Inferior parietal cortex (tissue), 1 donor: ENCODE data around the gene BPIFB1.

Experiments
- DNase-seq: peaks from one replicate; pipeline ENCODE4 v3.0.0-alpha.2; 2016; ENCODE audit errors: extremely low spot score

BPIFB1 gene, protein sequence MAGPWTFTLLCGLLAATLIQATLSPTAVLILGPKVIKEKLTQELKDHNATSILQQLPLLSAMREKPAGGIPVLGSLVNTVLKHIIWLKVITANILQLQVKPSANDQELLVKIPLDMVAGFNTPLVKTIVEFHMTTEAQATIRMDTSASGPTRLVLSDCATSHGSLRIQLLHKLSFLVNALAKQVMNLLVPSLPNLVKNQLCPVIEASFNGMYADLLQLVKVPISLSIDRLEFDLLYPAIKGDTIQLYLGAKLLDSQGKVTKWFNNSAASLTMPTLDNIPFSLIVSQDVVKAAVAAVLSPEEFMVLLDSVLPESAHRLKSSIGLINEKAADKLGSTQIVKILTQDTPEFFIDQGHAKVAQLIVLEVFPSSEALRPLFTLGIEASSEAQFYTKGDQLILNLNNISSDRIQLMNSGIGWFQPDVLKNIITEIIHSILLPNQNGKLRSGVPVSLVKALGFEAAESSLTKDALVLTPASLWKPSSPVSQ

DNA sequence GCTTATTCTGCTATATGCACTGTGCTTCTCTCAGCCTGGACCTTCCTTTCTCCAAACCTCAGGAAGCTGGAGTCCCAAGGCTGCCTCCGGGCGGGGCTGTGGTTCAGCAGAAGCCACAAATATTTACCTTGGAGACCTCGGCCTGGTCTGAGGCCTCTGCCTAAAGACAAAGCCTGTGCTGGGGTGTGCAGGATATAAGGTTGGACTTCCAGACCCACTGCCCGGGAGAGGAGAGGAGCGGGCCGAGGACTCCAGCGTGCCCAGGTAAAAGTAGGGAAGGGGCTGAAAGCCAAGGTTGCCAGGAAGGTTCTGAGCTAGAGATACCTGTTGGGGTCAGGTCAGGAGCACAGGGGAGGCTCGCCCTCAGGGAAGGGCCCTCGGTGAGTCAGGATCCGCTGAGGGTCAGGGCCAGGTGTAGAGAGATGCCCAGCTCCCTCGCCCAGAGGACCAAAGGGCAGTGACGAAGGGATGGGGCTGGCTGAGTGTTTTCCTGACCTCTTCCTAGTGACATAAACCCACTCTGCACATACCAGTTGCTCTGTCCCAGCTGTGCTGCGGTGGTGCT lies at the start of gene BPIFB1:
BPIFB1 (plus strand) TSS at position 224 of the 565 bp plus-strand sequence. CDS start 2,860 bp downstream, outside the sequence.
- DNase-seq, result no peak

DNA sequence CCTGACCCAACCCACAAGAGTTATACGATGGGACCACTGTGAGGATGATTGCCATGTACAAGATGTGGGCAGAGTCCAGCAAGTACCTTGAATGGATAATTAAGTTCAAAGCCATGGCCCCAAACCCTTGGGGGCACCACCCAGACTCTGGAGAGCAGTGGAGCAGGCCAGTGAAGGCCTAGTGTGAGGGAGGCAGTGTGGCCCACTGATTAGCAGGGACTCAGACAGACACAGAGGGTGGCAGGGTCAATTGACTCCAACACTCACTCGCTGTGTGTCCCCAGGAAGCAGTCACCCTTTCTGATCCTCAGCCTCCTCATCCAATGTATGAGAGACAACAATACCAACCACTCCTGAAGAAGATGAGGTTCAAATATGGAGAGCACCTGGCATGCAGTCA lies 49.0 kb upstream of the BPIFB1 start:
- DNase-seq, result no peak

DNA sequence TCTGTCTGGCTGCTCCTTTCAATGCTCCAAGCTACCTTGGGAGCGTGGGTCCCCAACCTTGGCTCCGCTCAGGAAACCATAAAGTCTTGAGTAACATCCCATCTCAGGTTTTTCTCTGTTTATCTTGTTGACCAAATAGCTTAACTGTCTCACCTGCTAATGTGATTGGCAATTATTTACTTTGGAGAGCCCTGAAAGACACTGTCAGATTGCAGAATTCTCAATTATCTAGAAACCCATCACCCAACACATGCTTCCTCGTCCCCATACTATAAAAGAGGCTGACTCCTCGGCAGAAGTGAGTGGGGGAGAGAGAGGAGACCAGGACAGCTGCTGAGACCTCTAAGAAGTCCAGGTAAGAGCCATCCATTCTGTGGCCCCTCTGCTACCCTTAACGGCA lies 47.3 kb upstream of the BPIFB1 start, which contains the start of gene BPIFA1:
BPIFA1 (plus strand) TSS at position 301 of the 400 bp plus-strand sequence. CDS start 1,716 bp downstream, outside the sequence.
- no peak for DNase-seq

DNA sequence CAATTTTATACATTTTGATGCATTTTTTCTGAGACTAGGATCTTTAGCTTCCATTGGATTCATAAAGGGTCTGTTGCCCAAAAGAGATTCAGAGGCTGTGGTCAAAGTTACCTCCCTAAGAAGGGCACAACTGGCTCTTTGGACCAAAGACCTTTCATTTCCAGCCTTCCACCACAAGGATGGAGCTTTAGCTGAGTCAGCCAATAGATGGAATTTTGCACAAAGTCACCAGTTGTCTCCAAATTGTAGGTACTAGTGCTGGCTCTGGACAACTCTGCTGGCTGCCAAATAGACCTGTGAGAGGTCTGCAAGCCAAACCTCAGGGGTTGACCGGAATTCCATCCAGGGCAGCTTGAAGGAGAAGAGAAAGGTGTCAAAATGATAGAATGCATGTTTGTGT lies 46.7 kb upstream of the BPIFB1 start:
- DNase-seq, result no peak

DNA sequence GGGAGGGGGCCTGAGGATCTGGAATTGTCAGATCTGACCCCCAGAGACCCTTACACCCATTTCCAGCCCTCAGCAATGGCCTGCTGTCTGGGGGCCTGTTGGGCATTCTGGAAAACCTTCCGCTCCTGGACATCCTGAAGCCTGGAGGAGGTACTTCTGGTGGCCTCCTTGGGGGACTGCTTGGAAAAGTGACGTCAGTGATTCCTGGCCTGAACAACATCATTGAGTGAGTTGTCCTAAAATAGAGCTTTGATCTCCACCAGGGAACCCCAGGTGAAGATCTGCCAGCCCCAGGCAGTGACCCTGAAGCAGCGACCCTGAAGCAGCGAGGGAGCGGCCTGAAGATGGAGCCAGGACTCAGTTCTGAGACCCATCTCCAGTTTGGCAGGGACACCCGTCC lies 45.0 kb upstream of the BPIFB1 start:
- no peak for DNase-seq

DNA sequence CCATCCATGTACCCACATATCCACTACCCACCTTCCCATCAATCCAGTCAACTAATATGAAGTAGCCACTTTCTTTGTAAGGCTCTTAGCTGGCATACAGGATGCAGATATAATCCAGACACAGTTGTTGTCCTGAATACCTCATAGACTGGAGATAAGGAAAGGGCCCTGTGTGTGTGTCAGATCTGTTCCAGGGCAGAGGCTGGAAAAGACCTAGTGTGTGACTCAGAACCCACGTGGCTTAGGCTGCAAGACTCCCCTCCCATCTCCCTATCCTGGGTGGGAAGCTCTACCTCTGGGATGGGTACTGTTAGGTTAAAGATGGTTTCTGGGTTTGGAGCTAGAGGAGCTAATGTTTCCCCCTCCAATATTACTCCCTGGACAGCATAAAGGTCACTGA lies 43.6 kb upstream of the BPIFB1 start:
- DNase-seq, result no peak

DNA sequence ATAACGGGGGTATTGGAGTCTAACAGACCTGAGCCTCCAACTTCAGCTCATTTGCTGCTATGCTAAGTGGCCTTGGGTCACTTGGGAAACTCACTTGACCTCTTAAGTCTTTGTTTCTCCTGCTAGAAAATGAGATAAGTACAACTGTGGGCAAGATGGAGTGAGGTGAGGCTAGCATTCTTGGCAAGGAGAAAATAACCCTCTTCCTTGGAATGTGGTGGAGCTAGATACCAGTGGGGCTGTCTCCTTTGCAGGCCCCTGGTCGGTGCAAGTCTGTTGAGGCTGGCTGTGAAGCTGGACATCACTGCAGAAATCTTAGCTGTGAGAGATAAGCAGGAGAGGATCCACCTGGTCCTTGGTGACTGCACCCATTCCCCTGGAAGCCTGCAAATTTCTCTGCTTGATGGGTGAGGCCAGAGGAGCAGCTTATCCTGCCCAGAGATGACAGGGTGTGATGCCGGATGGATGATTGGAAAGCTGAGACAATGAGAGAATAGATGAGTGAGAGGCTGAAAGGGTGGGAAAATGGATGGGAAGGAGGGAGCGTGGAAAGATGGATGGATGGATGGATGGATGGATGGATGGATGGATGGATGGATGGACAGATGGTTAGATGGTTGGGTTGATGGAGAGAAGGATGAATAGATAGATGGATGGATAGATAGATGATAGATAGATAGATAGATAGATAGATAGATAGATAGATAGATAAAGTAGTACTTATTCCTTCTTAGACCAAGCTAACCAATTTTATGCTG lies 42.9 kb upstream of the BPIFB1 start:
- no peak for DNase-seq

DNA sequence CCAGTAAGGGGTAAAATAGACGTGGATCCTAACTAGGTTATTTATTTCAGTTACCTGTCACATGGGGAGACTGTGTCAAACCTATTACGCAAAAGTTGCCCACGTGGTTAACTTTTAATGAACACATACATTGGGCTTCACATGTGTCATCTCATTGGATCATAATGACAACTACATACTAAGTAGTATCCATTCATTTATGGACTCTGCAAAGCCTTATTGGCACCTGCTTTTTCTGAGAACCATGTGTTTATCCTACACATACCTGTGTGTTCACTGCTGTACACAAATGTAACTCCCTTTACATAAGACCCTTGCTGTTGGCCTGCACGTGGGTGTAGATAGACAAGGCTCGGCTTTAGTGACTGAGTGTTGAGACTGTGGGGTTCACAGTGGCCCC lies 42.1 kb upstream of the BPIFB1 start:
- DNase-seq, result no peak

DNA sequence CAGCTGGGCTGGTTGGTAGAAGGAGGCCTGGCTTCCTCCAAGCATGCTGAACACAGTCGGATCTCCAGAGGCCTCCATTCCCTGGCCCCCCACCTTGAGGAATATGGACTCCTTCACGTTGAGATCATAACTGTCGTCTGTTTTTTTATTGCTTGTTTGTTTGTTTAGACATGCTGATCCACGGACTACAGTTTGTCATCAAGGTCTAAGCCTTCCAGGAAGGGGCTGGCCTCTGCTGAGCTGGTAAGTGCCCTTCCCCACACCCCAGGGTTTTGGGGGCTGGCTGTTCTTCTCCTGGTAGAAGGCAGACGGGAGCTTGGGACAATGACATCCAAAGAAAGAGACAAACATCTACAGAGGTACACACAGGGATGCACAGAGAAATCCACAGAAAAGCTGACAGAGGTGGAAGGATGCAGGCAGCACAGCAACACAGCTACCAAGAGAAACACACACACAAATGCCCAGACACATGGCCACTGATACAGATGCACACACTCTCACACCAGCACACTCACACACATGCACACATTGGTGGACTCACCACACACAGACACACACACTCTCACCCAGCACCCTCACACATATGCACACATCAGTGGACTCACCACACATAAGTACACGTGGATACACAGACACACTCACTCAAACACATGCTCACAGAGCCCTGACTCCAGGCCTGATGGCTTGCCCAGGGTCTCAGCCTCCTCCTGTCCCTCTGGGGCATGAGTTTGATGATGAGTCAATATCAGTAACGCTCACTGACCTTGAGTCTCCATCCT lies 40.5 kb upstream of the BPIFB1 start:
- no peak for DNase-seq

DNA sequence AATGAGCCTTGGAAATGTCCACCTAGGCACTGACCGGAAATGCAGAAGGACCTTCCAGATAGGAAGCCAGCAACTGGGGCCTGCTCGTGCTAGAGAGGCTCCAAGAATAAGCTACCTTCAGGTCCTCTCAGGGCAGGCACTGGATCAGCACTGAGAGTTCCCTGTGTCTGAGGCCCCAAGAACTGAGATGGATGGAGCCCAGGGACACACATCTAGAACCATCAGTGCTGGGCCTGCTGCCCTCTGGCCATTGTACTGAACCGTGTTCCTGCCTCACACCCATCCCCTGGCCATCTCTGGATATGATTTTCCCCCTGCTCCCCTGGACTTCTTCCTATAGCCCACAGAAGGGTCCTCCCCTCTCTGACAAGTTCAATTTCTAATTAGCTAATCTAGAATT lies 36.9 kb upstream of the BPIFB1 start:
- no peak for DNase-seq

DNA sequence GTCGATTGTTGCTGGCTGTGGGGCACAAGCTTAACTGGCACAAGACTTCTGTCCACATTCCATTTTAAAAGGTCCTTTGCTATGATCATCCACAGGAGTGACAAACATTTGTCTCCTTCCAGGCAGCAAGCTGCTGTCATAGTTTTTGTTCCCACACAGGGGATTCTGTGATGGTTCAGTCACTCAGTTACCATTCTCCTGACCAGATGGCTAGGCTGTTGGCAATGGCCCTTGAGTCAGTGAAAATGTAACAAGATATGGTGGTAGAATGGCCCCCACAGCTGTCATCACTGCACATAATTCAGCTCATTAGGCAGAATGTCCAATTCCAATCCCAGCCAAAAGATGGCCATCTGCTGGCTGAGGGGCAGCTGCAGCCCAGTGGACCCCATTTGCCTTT lies 33.6 kb upstream of the BPIFB1 start:
- no peak for DNase-seq

DNA sequence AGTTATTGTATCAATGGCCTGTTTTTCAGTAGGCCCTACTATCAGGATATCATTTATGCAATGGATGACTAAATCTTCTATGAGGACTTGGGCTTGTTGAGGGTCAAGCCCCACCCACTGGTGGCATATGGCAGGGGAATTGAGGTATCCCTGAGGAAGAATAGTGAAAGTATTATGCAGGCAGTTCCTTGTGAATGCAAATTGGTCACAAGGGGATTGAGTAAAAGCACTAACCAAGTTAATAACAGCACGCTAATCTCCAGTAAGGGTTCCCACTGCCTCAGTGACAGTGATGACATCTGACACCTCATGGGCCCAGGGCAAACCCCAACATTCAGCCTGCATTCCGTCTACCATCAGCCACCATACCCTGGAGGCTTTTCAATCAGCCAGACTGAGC lies 32.3 kb upstream of the BPIFB1 start:
- no peak for DNase-seq

DNA sequence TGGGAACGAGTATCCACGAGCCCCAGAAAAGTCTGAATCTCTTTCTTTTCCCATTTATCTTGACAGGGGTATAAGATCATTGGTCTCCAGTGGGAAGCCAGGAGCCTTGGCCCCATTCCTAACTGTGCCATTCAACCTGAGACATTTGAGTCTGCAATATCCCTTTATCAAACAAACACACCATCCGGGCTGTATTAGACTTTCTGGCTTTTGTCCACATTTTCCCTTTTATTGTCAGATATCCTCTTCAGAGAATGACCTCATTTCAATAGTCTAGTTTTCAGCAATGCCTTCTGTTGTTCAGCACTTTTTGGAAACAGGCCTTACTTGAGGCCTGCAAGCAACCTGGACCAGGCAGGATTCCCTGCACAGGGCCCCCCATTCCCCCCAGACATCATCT lies 31.5 kb upstream of the BPIFB1 start:
- no peak for DNase-seq

DNA sequence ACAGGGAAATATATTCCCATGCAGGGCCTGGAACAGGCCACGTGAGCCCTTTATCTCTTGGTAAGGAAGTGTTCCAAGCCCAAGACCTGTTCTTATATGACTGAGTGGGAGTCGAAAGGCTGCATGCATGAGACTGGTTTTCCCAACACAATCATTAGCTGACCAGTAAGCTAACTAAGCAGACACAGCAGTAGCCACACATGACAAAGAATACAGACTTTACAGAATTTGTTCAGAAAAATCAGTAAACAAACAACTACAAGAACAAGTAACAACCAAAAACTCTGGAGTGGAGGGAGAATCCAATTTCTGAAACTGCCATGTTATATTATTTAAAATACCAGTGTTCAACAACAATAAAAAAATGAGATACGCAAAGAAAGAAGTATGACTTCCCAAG lies 30.6 kb upstream of the BPIFB1 start:
- no peak for DNase-seq

DNA sequence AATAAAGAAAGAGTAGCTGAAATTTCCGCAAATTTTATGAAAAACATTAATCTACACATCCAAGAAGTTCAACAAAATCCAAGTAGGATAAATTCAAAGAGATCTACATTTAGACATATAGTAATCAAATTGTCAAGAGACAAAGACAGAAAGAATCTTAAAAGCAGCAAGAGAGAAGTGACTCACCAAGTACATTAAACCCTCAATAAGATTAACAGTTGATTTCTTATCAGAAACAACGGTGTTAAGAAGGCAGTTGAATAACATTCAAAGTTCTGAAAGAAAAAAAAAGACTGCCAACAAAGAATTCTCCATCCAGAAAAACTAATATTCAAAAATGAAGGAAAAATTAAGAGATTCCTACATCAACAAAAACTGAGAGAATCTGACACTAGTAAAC lies 28.0 kb upstream of the BPIFB1 start:
- DNase-seq, result no peak

DNA sequence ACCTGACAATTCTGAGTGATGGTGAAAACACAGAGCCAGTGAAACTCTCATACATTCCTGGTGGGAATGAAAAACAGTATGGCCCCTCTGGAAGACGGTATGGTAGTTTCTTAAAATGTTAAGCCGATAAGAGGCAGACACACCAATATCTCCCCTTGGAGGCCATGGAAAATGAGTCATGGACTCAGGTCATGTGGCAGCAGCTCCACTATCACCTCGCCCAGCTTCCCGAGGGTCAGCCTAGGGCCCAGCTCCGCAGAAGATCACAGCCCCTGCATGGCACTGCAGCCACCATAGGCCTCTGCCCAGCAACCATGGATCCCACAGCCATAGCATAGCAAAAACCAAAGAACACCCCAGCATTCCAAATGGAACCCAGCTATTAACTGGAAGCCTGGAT lies 25.8 kb upstream of the BPIFB1 start:
- DNase-seq, result no peak

DNA sequence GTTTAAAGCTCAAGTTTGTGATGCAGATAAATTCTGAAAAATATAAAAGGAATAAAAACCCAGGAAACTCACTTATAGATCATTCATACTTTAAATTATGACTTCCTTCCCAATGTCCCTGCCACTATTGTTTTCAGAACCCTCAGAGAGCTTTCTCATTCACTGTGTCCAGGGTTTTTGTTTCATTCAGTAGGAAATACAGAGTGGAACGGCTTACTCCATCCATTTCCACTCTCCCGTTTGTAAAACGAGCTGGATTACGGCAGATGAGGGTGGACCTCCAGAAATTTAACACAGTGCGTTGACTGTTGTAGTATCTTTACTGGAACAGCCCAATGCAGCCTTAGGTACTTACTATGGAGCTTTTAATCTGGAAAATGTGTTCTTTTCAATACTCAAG lies 23.6 kb upstream of the BPIFB1 start:
- no peak for DNase-seq

DNA sequence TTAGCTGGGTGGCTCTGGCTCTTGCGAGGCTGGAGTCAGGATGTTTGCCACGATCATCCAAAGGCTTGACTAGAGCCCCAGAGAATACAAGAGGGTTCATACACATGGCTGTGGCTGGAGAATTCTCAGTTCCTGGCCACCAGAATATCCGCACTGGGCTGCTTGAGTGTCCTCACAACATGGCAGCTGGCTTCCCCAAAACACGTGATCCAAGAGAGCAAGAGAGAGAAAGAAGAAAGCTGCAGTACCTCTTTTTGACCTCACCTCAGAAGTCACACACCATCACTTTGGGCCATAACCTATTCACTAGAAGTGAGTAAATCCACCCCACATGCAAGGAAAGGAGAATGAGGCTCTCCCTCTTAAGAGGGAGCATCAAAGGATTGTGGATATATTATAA lies 21.5 kb upstream of the BPIFB1 start:
- DNase-seq, result no peak

DNA sequence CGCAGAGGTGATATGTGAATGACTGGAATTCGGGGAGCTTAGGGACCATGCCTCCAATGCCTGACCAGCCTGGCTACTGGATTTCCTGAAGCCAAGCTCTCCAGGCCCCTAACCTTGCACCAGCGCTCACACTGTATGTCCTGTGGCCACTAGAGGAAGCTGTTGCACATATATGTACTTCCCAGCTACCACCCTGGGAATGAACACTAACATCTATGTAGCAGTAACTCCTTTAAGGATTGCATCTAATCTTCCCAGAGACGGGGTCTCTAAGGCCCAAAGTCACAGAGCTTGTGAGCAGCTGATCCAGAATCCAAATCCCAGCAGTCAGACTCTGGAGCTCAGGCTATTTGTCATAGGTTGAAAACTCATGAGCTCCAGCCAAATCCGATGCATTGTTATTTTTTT lies 20.4 kb upstream of the BPIFB1 start:
- DNase-seq, result peak; percentile 75

DNA sequence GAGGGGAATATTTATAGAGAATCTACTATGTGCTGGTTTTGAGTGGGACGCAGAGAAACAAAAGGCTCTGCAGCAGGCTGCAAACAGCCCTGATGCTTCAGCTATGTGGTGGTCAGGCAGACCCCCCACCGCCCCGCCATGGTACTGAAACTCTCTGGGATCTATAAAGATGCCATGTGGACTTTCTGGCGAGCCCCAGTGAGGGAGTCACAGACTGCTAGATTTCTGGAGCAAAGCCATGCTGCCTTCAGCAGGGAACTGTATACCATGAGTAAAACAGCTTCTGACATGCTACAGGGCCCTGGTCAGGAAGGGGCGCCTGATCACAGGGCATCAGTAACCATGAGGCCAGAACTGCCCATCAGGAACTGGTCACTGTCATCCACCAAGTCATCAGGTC lies 19.2 kb upstream of the BPIFB1 start:
- no peak for DNase-seq

DNA sequence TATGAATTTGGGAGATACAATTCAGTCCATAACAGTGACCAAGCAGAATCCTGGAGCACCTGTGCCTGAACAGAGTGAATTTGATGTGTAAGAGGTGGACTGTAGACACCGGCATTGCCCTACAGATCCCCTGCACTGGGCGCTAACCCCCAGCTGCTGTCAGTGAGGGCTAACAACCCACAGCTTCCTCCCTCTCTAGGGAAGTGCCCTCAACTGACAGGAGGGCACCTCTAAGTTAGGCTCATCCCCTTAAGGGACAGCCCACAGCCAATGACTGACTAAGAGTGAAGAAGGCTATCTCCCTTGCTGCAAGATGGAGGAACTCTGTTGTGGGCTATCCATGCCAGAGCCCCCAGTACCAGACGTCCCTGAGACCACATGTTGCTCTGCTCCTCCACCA lies 15.3 kb upstream of the BPIFB1 start:
- DNase-seq, result no peak
